Smooth muscle cell of the brain vasculature (primary cell): ENCODE measurements around the gene HMX1.

ENCODE experiments used
- DNase-seq: peaks from one replicate; pipeline ENCODE4 v3.0.0-alpha.2; 2012; ENCODE audit warnings: low read depth, low spot score

Gene HMX1

GRCh38 chr4:8857766-8858700 is 13.6 kb downstream of the HMX1 start:
- DNase-seq = no peak

DNA sequence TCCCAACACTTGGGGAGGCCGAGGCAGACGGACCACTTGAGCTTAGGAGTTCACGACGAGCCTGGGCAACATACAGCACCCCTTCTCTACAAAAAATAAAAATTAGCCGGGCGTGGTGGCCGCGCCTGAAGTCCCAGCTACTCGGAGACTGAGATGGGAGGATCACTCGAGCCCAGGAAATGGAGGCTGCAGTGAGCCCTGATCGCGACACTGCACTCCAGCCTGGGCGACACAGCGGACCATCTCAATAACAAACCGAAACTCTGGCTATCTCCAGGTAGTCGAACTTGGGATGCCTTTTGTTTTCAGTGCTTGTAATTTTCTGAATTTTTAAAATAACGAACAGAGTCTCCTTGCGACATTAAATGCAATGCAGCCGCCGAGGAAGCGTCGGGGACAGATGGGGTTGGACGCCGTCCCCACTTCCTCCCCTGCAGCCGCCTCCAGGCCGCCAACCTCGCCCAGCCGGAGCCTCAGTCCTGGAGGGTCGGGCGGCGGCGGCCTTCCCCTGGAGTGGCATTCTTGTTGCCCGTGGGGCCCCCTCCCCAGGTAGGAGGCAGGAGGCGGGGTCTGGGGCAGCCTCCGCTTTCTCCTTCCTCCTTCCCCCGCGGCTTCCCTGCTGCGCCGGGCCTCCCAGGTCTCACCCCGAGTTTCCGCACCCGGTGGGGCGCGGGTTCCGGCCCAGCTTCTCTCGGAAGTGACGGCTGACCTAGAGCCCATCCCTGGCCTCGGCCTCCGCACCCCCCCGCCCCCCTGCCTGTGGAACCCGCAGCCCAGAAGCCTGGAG is 14.6 kb downstream of the HMX1 start:
- DNase-seq = no peak

GRCh38 chr4:8855818-8856245 is 15.8 kb downstream of the HMX1 start:
- DNase-seq = no peak

DNA sequence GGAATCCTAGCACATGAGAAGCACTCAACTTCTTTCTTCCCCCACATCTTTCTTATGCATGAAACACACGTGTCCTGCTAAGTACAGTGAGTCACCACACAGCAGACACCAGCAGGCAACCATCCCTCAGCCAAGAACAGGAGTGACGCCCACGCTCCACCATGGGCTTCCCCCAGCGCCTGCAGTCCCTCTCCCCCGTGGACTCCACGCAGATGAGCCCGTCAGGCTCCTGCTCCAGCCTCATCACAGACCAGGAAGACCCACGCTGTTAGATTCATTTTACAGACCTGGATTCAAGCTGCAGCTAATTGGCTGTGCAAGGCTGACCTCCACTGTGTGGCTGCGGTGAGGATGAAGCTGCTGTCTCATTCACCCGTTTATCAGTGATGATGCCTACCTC is 16.7 kb downstream of the HMX1 start:
- no peak for DNase-seq

DNA sequence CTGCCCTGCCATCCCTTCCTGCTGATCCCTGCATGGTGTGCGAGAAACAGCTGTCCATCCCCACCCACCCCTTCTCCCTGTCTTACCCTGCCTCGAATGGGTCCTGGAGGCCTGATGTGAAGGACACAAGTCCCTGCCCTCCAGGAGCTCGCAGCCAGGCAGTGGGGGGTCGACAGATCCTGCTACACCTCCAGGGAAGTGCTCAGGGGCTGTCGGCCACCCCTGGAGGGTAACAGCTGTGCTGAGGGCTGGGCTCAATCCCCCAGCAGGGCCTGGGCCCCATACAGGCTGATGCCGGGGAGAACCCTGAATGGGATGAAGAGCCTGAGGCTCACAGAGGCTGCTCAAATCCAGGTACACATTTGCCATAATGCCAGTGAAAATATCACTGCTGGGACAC is 17.6 kb downstream of the HMX1 start:
- DNase-seq = no peak

- no peak for DNase-seq
These were observed 18.4 kb downstream of the HMX1 start for GRCh38 chr4:8853249-8853648.

DNA sequence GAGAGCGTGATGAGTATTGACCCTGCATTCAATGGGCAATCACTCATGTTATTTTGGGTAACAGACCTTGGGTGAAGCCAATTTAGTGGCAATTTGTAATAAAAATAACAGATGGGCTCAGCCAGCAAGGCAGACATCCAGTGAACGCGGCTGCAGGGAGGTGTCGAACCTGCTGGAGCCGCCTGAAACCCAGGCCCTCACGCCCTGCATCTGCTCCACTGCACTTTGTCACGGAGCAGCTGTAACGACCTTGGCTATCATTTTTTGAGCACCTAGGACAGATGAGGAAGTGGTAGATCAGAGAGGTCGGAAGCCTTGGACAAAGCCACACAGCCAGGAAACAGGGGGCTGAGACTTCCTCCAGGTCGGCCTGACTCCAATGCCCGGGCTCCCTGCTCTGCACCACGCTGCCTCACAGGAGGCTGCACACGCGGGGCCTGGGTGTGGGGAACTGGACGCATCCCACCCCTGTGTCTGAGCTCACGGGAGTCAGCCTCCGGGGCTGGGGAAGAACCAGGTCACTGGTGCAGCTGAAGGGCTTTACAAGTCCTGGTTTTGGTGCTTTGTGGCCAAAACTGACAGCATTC is 19.4 kb downstream of the HMX1 start:
- DNase-seq = no peak

DNA sequence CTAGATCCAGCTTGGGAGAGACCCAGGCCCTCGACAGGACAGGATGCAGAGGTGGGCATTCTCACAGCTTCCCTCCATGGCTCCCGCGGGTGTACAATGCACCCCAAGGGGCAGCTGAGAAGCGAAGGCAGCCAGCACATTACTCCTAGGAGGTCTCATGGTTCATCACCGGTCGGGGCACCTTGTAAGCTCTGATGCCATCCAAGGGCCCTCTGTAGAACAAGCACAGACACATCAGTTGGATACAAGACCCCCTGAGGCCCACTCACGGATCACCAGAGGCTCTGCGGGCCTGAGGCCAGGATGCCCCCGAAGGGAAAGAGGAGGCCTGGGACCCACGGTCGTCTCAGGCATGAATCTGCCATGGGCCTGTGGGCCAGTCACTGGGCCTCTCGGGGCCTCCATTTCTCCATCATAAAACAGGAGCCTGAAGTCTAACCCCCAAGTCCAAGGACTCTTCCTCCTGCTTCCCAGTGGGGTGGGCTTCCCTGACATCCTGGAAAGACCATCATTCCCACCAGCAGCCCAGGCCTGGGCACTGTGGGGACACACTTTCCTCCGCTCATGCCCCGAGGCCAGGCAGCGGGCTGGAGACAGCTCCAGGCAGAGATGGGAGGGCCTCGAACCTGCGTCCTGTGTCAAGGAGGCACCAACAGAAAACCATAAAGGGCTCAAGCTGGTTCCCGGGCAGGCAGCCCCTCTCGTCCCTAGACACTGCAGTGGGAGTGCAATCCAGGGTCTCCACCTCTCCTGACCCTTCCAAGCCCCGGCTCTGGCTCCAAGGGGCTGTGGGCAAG is 20.1 kb downstream of the HMX1 start:
- no peak for DNase-seq

- DNase-seq = no peak
These were observed 20.8 kb downstream of the HMX1 start for GRCh38 chr4:8850830-8851188.

DNA sequence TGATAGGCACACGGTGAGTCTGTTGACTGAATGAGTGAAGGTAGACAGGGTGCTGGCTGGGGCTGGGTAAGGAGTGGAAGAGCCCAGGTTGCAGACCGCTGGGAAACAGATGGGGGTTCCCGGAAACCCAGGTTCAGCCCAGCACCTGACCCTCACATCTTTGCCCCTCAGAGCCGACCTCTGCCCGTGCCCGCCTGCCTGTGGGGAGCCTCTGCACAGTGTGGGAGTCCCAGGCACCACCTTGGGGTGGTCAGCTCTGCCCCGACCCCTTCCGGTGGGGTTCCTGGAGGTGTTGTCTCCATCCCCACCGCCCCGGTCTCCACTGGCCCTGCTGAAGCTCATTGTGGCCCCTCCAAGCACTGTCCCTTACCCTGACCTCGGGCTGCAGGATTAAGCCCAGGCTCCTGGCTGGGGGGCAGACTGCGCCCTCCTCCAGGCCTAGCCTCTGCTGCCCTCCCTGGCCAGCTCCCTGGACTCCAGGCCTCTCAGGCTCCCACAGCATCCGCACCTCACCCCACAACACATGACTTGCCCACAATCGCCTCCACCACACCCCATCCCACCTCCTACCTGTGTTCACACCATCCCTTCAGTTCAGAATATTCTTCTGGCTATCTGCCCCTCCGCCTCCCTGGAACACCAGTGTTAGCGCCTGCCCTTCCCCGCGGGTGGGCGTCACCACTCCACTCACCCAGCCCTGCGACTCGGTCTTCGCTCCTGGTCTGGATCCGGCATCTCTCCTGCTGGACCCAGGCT is 21.4 kb downstream of the HMX1 start:
- DNase-seq = no peak

DNA sequence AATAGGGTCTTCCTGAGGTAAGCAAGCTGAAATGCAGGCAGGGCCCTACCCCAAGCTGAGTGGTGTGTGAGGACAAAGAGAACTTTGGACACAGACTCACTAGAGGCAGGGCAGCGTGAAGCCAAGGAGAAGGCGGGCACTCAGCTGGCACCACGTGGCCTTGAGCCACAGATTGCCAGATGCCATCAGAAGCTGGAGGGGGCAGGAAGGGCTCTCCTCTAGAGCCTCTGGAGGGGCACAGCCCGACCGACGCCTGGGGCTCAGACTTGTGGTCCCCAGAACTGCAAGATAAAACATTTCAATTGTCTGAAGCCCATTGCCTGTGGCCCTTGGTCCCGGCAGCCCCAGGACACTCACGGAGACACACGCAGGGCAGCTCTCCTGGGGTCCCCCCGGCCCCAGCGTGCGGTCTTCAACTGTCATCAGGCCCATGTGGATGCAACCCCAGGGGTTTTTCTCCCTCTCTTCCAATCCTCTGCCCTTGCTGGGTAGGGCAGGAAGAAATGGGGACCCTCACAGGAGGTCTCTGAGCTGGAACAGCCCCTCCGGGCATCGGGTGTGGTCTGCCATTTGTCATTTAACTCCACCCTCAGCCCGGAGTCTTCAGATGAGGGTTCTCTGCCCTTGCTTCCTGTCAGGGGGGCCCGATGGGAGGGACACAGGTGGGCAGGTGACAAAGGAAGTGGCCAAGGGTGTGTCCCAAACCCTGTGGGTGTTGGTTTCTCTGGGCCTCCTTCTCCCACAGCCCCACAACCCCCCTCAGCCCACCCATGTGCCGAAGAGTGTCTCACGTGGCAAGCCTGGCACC is 22.2 kb downstream of the HMX1 start:
- no peak for DNase-seq

GRCh38 chr4:8848507-8849265 is 23.0 kb downstream of the HMX1 start:
- DNase-seq = no peak

- DNase-seq = no peak
These were observed 23.9 kb downstream of the HMX1 start for GRCh38 chr4:8847764-8848163.

DNA sequence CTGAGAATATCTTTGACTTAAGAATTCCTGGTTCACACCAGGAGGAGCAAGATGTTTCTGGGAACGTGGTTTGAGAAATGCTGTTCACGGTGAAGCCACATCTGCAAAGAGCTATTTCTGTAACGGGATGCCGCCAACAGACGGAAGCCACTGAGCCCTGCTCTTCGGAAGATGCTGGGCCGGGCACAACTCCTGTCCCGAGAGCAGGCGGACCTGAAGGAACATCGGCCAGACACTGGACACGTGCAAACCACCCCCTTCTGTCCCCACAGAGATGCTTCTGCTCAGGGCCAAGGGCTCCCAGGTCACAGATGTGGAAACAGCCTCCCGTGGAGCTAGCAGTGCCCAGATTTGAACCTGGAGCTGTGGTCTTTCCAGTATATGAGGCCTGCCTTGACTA is 24.3 kb downstream of the HMX1 start:
- no peak for DNase-seq

- DNase-seq = no peak
These were observed 24.8 kb downstream of the HMX1 start for GRCh38 chr4:8846826-8847225.

- DNase-seq = no peak
These were observed 25.5 kb downstream of the HMX1 start for GRCh38 chr4:8846046-8846720.

- no peak for DNase-seq
These were observed 26.5 kb downstream of the HMX1 start for GRCh38 chr4:8844976-8845690.

DNA sequence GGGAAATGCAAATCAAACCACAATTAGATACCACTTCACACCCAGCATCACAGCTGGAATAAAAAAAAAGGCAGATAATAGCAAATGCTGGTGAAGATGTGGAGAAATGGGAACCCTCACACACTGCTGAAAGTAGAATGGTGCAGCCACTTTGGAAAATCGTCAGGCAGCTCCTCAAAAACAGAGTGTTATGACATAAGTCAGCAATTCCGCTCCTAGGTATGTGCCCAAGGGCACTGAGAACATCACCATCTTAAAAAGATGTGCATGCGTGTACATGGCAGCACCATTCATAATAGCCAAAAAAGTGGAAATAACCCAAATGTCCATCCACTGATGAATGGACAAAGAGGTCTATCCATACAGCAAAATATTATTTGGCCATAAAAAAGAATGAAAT is 28.0 kb downstream of the HMX1 start:
- no peak for DNase-seq
